Measurements from ENCODE around the gene WWOX.

GRCh38 chr16:79134300-79134699, 1034.8 kb downstream of the WWOX start:
- TF ChIP-seq CTCF (IDR thresholded peaks at IDR 0.05) (no peak), POLR2A (IDR thresholded peaks at IDR 0.05) (no peak)

Data from right lobe of liver (tissue), 4 donors.